Liver (tissue), 9 donors: ENCODE results near the gene SLC5A2. TPM values are rescaled to one million over a fixed set of nuclear protein-coding genes. Genes with fewer than 3 reads are reported as not detected.

Experiments used
- DNase-seq: peaks from one replicate; pipeline ENCODE4 v3.0.0-alpha.2; 2017; ENCODE audit warnings: low spot score
- H3K27ac ChIP-seq, 2 donors: one replicate each; pipeline ENCODE4 v1.7.0; 2013; ENCODE audit warnings: inconsistent platforms in 2 of 2, low read length in 2 of 2, control low read depth in 1 of 2, low read depth in 1 of 2, mild to moderate bottlenecking in 1 of 2
- H3K27me3 ChIP-seq, 4 donors: one replicate each; pipeline versions ENCODE4 v1.6.1 to v1.7.0; 2013; ENCODE audit warnings: low read length in 3 of 4, inconsistent platforms in 1 of 4, mild to moderate bottlenecking in 1 of 4, moderate library complexity in 1 of 4; ENCODE audit not compliant: control insufficient read depth in 4 of 4, insufficient read depth in 4 of 4
- H3K36me3 ChIP-seq, 4 donors: one replicate each; pipeline versions ENCODE4 v1.6.1 to v1.7.0; 2013; ENCODE audit warnings: low read length in 3 of 4, mild to moderate bottlenecking in 3 of 4, low read depth in 1 of 4, moderate library complexity in 1 of 4; ENCODE audit not compliant: control insufficient read depth in 4 of 4, insufficient read depth in 3 of 4
- H3K4me1 ChIP-seq, 4 donors: one replicate each; pipeline versions ENCODE4 v1.6.1 to v1.7.0; 2013; ENCODE audit warnings: low read length in 3 of 4, mild to moderate bottlenecking in 3 of 4, moderate library complexity in 1 of 4; ENCODE audit not compliant: control insufficient read depth in 4 of 4, insufficient read depth in 4 of 4
- H3K4me3 ChIP-seq, 3 donors: one replicate each; pipeline versions ENCODE4 v1.6.1 to v1.7.0; 2013; ENCODE audit warnings: low read length in 3 of 3, control low read depth in 1 of 3, low read depth in 1 of 3, mild to moderate bottlenecking in 1 of 3
- H3K9ac ChIP-seq, 2 donors: one replicate each; pipeline ENCODE4 v1.7.0; 2013; ENCODE audit warnings: low read length in 2 of 2, mild to moderate bottlenecking in 2 of 2, moderate library complexity in 2 of 2, control low read depth in 1 of 2, low read depth in 1 of 2
- H3K9me3 ChIP-seq, 4 donors: one replicate each; pipeline versions ENCODE4 v1.6.1 to v1.7.0; 2013; ENCODE audit warnings: low read length in 3 of 4; ENCODE audit not compliant: control insufficient read depth in 4 of 4
- ATF3 ChIP-seq: IDR thresholded peaks from 2 replicates; pipeline ENCODE4 v1.6.1; 2016; ENCODE audit warnings: antibody characterized with exemption
- CTCF ChIP-seq: fragments of 150-350 bp; IDR thresholded peaks from 2 replicates; pipeline ENCODE4 v1.5.1; 2017; ENCODE audit warnings: improper control_type of control experiment, low read depth, low read length; ENCODE audit not compliant: missing input control
- EGR1 ChIP-seq, 2 donors: IDR thresholded peaks; 2 replicates each; pipeline ENCODE4 v1.6.1; 2016 to 2018; ENCODE audit warnings: antibody characterized with exemption in 2 of 2, low read depth in 2 of 2
- FOXA1 ChIP-seq: IDR thresholded peaks from 2 replicates; pipeline ENCODE4 v1.6.1; 2016; ENCODE audit warnings: antibody characterized with exemption
- FOXA2 ChIP-seq: IDR thresholded peaks from 2 replicates; pipeline ENCODE4 v1.6.1; 2016; ENCODE audit warnings: antibody characterized with exemption
- GABPA ChIP-seq, 2 donors: IDR thresholded peaks in 1 of 2; conservative IDR thresholded peaks in 1 of 2; 2 replicates each; pipeline ENCODE4 v1.6.1; 2016; ENCODE audit warnings: antibody characterized with exemption in 2 of 2, mild to moderate bottlenecking in 1 of 2, moderate library complexity in 1 of 2
- HNF4A ChIP-seq, 2 donors: conservative IDR thresholded peaks; 2 replicates each; pipeline ENCODE4 v1.6.1; 2016; ENCODE audit warnings: antibody characterized with exemption in 2 of 2, mild to moderate bottlenecking in 2 of 2
- HNF4G ChIP-seq: IDR thresholded peaks from 2 replicates; pipeline ENCODE4 v1.6.1; 2016; ENCODE audit warnings: antibody characterized with exemption
- JUND ChIP-seq, 2 donors: IDR thresholded peaks; 2 replicates each; pipeline ENCODE4 v1.6.1; 2016; ENCODE audit warnings: antibody characterized with exemption in 2 of 2
- MAX ChIP-seq: IDR thresholded peaks from 2 replicates; pipeline ENCODE4 v1.6.1; 2016; ENCODE audit warnings: antibody characterized with exemption
- NR2F2 ChIP-seq: IDR thresholded peaks from 2 replicates; pipeline ENCODE4 v1.6.1; 2016; ENCODE audit warnings: antibody characterized with exemption
- RAD21 ChIP-seq, 2 donors: IDR thresholded peaks; 2 replicates each; pipeline ENCODE4 v1.6.1; 2016; ENCODE audit warnings: antibody characterized with exemption in 2 of 2, mild to moderate bottlenecking in 2 of 2
- REST ChIP-seq: IDR thresholded peaks from 2 replicates; pipeline ENCODE4 v1.6.1; 2016; ENCODE audit warnings: antibody characterized with exemption, mild to moderate bottlenecking
- RXRA ChIP-seq, 2 donors: IDR thresholded peaks; 2 replicates each; pipeline ENCODE4 v1.6.1; 2017 to 2018; ENCODE audit warnings: antibody characterized with exemption in 2 of 2, mild to moderate bottlenecking in 1 of 2
- SP1 ChIP-seq: IDR thresholded peaks from 2 replicates; pipeline ENCODE4 v1.6.1; 2018; ENCODE audit warnings: antibody characterized with exemption, mild to moderate bottlenecking
- TAF1 ChIP-seq: conservative IDR thresholded peaks from 2 replicates; pipeline ENCODE4 v1.6.1; 2016; ENCODE audit warnings: antibody characterized with exemption, mild to moderate bottlenecking
- YY1 ChIP-seq: IDR thresholded peaks from 2 replicates; pipeline ENCODE4 v1.6.1; 2016; ENCODE audit warnings: antibody characterized with exemption, mild to moderate bottlenecking
- ZBTB33 ChIP-seq: IDR thresholded peaks from 2 replicates; pipeline ENCODE4 v1.6.1; 2016; ENCODE audit warnings: antibody characterized with exemption
- WGBS: extraction: QIAGEN DNeasy Blood & Tissue Kit; methylation state at CpG from one replicate; pipeline ENCODE4 v1.1.7; 2013; 5-methylcytosine and 5-hydroxymethylcytosine counted together
- polyA plus RNA-seq, 2 donors: library from polyadenylated mRNA; stranded (reverse) in 1 of 2; unstranded in 1 of 2; fragments of 200-250 nt in 1 of 2; fragments of >200 nt in 1 of 2; fragmentation: Nextera tagmentation in 1 of 2; extraction: Ambion mirVana in 1 of 2; gene quantifications; one replicate each; pipeline versions ENCODE4 v1.2.1 to v1.2.3, GENCODE V29; 2013 to 2015
- total RNA-seq, 2 donors: library from RNA; depleted of rRNA; stranded (reverse); fragments of >200 nt; gene quantifications; one replicate each; pipeline ENCODE4 v1.2.3, GENCODE V29; 2014
- donor health status: healthy.
- donor health status: healthy.
- donor health status: healthy.
- donor health status: healthy.
- donor health status: healthy.

SLC5A2 gene
- total and polyA plus RNA-seq, 4 donors: 0.14 to 8.1 (median 0.93) TPM; not detected in 1

- no peak for DNase-seq
- H3K36me3 ChIP-seq: no peaks in the 10 kb centered on the region
- TF ChIP-seq REST: no peak
- TF ChIP-seq RAD21 (IDR thresholded peaks at IDR 0.05): no peak
- TF ChIP-seq GABPA (IDR thresholded peaks at IDR 0.05 in 1 of 2, conservative IDR thresholded peaks at IDR 0.05 in 1 of 2): no peak
- TF ChIP-seq JUND (IDR thresholded peaks at IDR 0.05): no peak
- TF ChIP-seq CTCF: no peak
- TF ChIP-seq RXRA (IDR thresholded peaks at IDR 0.05): no peak
- TF ChIP-seq MAX: no peak
- TF ChIP-seq FOXA2: no peak
- TF ChIP-seq EGR1 (IDR thresholded peaks at IDR 0.05; ENCODE audit: low read depth in 2 of 2): no peak
- no peak for TF ChIP-seq HNF4A (conservative IDR thresholded peaks at IDR 0.05)
- TF ChIP-seq ZBTB33: no peak
- no peak for TF ChIP-seq TAF1
- no peak for TF ChIP-seq YY1
- no peak for TF ChIP-seq HNF4G
- TF ChIP-seq NR2F2: no peak
- TF ChIP-seq FOXA1: no peak
- no peak for TF ChIP-seq SP1
- no peak for TF ChIP-seq ATF3
- H3K27ac ChIP-seq: no peak overlapping the region
- H3K27me3 ChIP-seq: peaks cover 0 to 2% (median 0%) of the 10 kb centered on the region in 4 donors
- no peak overlapping the region for H3K4me3 ChIP-seq
- 82% methylated on average over 2 of the region's 2 CpGs for WGBS
- H3K4me1 ChIP-seq: no peaks in the 10 kb centered on the region
- no peak overlapping the region for H3K9ac ChIP-seq
- H3K9me3 ChIP-seq: no peaks in the 10 kb centered on the region
Measured at GRCh38 chr16:31519759-31520431, 37.0 kb downstream of the SLC5A2 start.
